Stimulated activated CD8-positive, alpha-beta memory T cell treated with anti-CD3 and anti-CD28 coated beads, Interleukin-12 subunit alpha, Interleukin-12 subunit beta, amount 100 ng/mL, for 1 hour (primary cell): ENCODE data around the gene KLHDC3.
"Not testable (repeated sequence)": the region's sequence is repeated elsewhere in the genome, so short reads cannot be mapped to it uniquely, and the experiment has no call there.

ENCODE experiments used
- DNase-seq: peaks from one replicate; pipeline ENCODE4 v3.0.0-alpha.2; 2020; ENCODE audit warnings: low read depth

Gene KLHDC3

DNA sequence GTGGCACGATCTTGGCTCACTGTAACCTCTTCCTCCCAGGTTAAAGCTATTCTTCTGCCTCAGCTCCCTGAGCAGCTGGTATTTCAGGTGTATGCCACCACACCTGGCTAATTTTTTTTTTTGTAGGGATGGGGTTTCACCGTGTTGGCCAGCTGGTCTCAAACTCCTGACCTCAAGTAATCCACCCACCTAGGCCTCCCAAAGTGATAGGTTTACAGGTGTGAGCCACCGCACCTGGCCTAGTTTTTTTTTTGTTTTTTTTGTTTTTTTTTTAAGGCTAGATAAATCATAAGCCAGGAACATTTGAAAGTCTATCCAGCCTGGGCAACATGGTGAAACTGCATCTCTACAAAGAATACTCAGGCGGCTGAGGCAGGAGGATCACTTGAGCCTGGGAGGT lies 18.3 kb downstream of the KLHDC3 start:
- DNase-seq: no peak

DNA sequence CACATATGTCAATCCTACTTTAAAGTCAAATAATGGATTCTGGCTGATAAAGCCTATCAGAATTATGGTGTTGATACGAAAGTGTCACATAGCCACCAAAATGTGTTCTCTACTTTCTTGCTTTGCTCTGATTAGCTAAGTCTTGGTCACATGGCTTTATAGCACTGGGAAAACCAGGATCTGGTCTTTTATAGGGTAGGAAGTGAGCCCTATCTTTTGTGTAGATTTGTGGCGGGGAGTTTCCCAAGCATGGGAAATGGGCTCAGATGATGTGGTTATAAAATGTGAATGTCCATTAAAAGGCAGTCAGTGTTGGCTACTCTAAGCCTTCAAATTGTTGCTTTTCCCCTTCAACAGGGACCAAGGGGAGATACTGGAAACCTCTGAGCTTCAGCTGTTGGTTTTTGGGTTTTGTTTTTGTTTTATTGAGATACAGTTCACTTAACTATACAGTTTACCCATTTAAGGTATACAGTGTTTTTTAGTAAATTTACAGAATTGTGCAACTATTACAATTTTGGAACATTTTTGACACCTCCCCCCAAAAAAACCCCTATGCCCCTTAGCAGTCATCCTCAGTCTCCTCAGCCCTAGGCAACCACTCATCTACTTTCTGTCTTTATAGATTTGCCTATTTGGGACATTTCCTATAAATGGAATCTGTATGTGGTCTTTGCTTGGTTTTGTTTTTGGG lies 19.6 kb downstream of the KLHDC3 start:
- no peak for DNase-seq

- DNase-seq: no peak
These were observed 20.1 kb downstream of the KLHDC3 start for GRCh38 chr6:43034190-43034525.

DNA sequence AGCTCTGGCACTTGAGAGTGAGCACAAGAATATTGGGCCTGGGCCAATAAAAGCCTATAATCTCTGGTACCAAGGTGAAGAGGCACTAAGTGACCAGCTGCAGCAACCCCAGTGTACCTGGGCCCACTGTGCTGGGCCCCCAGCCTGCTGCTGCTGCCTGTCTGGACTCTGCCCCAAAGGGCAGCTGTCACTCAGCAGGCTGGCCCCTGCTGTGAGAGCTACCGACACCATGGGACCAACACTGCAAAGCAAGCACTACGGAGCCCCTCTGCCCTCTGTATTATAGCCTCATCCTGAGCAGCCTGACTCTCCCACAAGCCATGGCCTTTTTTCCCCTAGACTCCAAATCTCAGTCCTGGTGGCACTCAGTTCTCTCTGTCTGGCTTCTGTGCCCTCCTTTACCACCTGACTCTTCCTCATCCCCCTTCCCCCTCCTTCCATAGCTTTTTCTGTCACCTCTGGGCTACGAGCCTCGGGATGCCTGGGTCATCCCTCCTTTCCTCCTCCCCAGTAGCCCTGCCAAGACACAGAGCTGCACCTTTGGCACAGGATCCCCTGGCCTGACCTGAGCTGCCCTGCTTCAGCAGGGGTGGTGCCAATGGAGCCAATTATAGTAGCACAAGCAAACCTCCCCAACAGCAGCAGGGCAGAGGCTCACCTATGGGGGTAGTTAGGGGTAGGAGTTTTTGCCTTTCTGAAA lies 21.6 kb downstream of the KLHDC3 start:
- no peak for DNase-seq

DNA sequence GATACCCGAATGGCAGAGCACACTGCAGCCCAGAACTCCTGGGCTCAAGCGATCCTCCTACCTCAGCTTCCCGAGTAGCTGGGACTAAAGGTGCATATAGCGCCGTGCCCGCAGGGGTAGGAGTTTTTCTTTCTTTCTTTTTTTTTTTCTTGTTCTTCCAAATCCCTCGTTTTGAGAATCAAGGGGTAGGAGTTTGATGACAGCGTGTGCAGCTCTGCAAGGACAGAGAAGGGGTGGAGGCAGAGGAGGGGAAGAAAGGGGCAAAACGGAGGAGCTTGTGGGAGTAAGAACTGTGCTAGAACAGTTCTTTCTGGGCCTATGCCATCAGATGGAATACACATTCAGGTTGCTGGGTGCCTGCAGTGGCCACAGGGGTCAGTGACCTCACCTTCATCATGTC lies 22.7 kb downstream of the KLHDC3 start:
- no peak for DNase-seq

GRCh38 chr6:43037197-43037596 lies 23.1 kb downstream of the KLHDC3 start:
- DNase-seq: no peak

- no peak for DNase-seq
These were observed 23.7 kb downstream of the KLHDC3 start for GRCh38 chr6:43037706-43038105.

DNA sequence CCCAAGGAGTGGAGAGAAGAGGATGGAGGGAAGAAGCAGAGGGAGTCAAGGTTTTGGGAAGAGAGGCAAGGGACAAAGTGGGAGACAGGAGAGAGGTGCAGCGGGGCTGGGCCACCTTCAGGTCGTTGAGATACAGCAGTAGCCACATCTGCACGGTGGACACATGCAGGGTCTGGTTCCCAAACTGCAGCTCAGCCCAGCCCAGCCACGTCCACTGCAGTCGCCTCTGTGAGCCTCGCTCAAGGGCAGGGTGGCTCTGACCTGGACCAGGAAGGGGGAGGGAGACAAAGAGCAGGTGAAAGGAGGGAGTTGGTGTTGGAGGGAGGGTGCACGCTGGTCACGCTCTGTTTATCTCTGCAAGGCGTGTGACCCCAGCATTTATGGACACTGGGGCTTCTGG lies 24.7 kb downstream of the KLHDC3 start:
- DNase-seq: no peak

DNA sequence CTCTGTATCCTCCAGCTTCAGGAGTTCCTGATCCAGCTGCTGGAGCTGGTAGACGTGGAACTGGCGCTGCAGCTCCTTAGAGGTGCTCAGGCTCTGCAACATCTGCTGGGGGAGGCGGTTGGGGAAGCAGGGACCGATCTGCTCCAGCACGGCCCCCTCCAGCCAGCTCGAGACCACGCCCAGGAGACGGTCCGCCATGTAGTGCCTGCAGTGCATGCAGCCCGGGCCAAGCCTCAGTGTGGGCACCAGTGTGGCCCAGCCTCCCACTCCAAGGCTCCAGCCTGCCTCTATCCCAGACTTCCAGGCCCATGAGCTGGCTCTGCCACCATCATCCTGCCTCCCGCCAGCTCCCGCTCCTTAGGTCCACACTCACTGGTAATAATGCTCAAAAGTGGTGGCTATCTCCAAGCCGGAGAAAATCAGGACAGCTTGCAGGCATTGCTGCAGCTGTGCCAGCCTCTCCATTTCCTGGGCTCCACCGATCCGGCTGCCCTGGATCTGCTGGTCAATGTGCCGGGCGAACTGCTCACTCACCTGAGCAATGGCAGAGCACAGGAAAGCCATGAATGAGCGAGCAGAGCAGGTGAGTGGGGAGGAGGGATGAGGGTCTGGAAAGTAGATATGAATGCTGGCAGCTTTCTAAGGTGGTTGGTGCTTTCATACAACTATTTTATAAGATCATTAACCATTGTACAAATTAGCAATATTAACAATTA lies 26.7 kb downstream of the KLHDC3 start:
- DNase-seq: no peak

- not testable (repeated sequence) for DNase-seq
These were observed 27.4 kb downstream of the KLHDC3 start for GRCh38 chr6:43041475-43041874.

DNA sequence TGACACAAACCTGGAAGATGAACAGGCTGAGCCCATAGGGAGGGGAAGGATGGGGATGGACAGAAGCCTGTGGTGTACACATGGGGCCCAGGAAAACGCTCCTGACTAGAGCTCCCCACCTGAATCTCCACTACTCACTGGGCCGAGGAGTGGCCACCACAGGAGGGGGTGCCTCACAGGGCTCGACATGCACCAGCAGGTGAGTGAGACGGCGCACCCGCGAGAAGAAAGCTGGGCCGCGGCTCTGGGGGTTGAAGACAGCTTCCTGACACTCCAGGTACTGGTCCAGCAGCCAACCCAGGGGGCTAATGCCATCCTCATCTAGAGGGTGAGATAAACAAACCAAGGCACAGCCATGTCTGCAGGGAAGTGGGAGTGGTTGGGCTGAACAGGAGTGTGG lies 29.3 kb downstream of the KLHDC3 start:
- DNase-seq: no peak

GRCh38 chr6:43045371-43045930 lies 31.4 kb downstream of the KLHDC3 start:
- DNase-seq: no peak

DNA sequence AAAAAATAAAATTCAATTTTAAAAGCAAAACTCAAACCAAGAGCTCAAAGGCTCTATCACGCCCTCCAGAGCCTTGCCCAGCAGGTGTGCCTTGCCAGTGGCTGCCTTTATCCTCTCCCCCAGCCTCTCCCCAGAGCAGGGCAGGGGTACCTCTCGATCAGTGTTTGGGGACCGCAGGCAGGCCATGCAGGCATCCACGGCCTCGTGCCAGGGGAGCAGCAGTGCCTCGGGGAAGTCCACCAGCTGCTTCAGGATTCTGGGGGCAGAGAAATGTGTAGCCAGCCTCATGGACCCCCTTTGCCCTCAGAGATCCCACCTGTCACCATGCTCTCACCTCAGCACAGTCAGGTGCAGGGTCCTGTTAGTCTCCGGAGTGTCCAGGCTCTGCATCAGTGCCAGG lies 33.9 kb downstream of the KLHDC3 start:
- no peak for DNase-seq

GRCh38 chr6:43050981-43051380 lies 36.9 kb downstream of the KLHDC3 start:
- no peak for DNase-seq

- no peak for DNase-seq
These were observed 38.3 kb downstream of the KLHDC3 start for GRCh38 chr6:43052225-43052841.

GRCh38 chr6:43052842-43053544 lies 38.9 kb downstream of the KLHDC3 start:
- no peak for DNase-seq

DNA sequence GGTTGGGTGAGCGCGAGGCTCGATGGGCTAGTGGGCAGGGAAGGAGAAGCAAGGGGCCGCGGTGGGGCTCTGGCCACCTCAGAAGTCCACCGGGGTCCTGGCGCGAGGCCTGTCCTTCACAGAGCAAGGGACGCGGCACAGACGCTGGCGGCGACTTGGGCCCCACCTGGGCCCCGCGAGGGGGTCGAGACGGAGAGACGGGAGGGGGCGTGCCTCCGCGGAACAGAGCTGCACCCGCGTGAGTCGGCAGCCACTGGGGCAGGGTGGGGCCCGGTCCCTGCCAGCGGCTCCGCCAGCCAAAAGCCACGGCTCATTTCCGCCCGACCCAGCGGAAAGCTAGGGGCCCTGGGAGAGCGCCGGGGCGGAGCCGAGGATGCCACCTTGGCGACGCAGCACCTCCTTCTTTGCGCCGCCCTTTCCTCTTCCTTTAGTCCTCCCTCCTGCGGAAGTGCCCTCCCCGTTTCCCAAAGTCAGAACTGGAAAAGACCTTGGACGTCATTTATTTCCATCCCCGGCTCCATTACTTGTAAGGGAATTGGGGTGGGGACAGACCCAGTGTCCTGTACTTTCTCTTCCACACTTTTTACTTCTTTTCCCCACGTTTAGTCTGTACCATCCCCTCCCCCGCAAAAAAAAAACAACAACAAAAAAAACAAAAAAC lies 39.6 kb downstream of the KLHDC3 start, which contains the start of gene CUL7:
CUL7 (minus strand) TSS at position 307 of the 661 bp plus-strand sequence. CDS start 1,063 bp downstream, outside the sequence.
- DNase-seq: peak; percentile 84

- DNase-seq: no peak
These were observed 40.3 kb downstream of the KLHDC3 start for GRCh38 chr6:43054206-43054943.

GRCh38 chr6:43055966-43056365 lies 41.9 kb downstream of the KLHDC3 start:
- DNase-seq: no peak

- DNase-seq: no peak
These were observed 44.5 kb downstream of the KLHDC3 start for GRCh38 chr6:43058531-43058930.
